NCI-H82 treated with DMSO at 0.1 percent for 48 hours (cell line): ENCODE measurements around the gene WSB2.

Source experiments
- DNase-seq: peaks from one replicate; lab custom pipeline; 2025; ENCODE audit not compliant: unreplicated experiment; lab: John Stamatoyannopoulos, UW

The WSB2 gene

GRCh38 chr12:118063576-118064391 lies 2.8 kb upstream of the WSB2 start:
- no peak for DNase-seq

- DNase-seq = no peak
Measured at GRCh38 chr12:118061873-118062843, 1.2 kb upstream of the WSB2 start.

- no peak for DNase-seq
Measured at GRCh38 chr12:118060301-118061010, 523 bp downstream of the WSB2 start.

- no peak for DNase-seq
Measured at GRCh38 chr12:118059341-118060191, 1.4 kb downstream of the WSB2 start.

- DNase-seq = no peak
Measured at GRCh38 chr12:118058881-118059280, 2.1 kb downstream of the WSB2 start.

- DNase-seq = no peak
Measured at GRCh38 chr12:118058227-118058626, 2.8 kb downstream of the WSB2 start.

GRCh38 chr12:118055865-118056773 lies 4.9 kb downstream of the WSB2 start:
- no peak for DNase-seq

GRCh38 chr12:118055144-118055557 lies 5.8 kb downstream of the WSB2 start:
- no peak for DNase-seq

GRCh38 chr12:118053071-118053985 lies 7.7 kb downstream of the WSB2 start:
- no peak for DNase-seq

GRCh38 chr12:118052324-118053070 lies 8.5 kb downstream of the WSB2 start:
- no peak for DNase-seq

GRCh38 chr12:118050972-118051910 lies 9.7 kb downstream of the WSB2 start:
- no peak for DNase-seq

GRCh38 chr12:118046430-118046829 lies 14.5 kb downstream of the WSB2 start:
- DNase-seq = no peak

GRCh38 chr12:118044577-118044976 lies 16.4 kb downstream of the WSB2 start:
- no peak for DNase-seq

GRCh38 chr12:118044075-118044474 lies 16.9 kb downstream of the WSB2 start:
- DNase-seq = no peak

- DNase-seq = no peak
Measured at GRCh38 chr12:118042091-118042490, 18.9 kb downstream of the WSB2 start.

- no peak for DNase-seq
Measured at GRCh38 chr12:118038137-118038536, 22.8 kb downstream of the WSB2 start.
